GM19372 (cell line): ENCODE measurements around the gene CLSTN1.

Experiments
- ATAC-seq: cut with Tn5 transposase; IDR thresholded peaks from one replicate; pipeline ENCODE4 v1.9.1; 2021; ENCODE audit warnings: mild to moderate bottlenecking, low read depth, moderate library complexity; ENCODE audit not compliant: unreplicated experiment

The CLSTN1 gene

GRCh38 chr1:9690440-9691107 is 133.2 kb downstream of the CLSTN1 start:
- ATAC-seq, result no peak

- ATAC-seq, result no peak
Observed at GRCh38 chr1:9689971-9690381, 133.8 kb downstream of the CLSTN1 start.

- ATAC-seq, result peak; percentile 53
Observed at GRCh38 chr1:9689011-9689706, 134.6 kb downstream of the CLSTN1 start.

- no peak for ATAC-seq
Observed at GRCh38 chr1:9688599-9688998, 135.2 kb downstream of the CLSTN1 start.

GRCh38 chr1:9687874-9688582 is 135.7 kb downstream of the CLSTN1 start:
- no peak for ATAC-seq

GRCh38 chr1:9687120-9687873 is 136.5 kb downstream of the CLSTN1 start:
- ATAC-seq, result no peak

- no peak for ATAC-seq
Observed at GRCh38 chr1:9684801-9685200, 139.0 kb downstream of the CLSTN1 start.

- no peak for ATAC-seq
Observed at GRCh38 chr1:9680828-9681227, 142.9 kb downstream of the CLSTN1 start.

- no peak for ATAC-seq
Observed at GRCh38 chr1:9680091-9680490, 143.7 kb downstream of the CLSTN1 start.
